GM18502 (cell line): ENCODE measurements around the gene CCDC197.

Experiments used
- ATAC-seq: cut with Tn5 transposase; IDR thresholded peaks from one replicate; pipeline ENCODE4 v1.9.1; 2021; ENCODE audit warnings: mild to moderate bottlenecking; ENCODE audit not compliant: unreplicated experiment, poor library complexity

Gene CCDC197

DNA sequence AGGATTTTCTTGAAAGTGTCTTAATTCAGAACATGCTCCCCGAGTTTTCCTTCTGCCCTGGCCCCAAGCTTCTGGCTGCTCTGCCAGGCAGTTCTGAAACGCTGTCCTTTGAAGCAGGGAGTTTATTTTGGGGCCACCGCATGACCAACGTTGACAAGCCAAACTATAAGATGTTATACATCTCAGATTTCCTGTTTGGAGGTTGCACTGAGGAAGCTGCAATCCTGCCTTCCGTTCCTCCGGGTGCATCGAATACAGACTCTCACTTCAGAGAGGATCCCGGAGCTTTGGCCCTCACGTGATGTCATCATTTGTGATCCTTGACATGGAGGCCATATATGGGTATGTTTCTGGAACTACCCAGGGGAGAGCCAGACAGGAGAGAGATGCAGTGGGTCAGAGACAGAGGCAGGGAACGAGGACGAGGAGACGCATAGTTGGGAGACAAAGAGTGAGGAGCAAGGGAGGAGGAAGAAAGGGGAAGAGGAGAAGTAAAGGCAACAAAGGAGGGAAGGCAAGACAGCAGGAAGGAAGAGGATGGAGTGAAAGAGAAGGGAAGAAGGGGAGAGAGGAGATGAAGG is 20.5 kb upstream of the CCDC197 start, which contains the start of gene ASB2:
TSS of gene ASB2 (minus strand) at position 94 of the 581 bp plus-strand sequence. CDS start 12,031 bp downstream, outside the sequence.
- peak; percentile 16 for ATAC-seq

DNA sequence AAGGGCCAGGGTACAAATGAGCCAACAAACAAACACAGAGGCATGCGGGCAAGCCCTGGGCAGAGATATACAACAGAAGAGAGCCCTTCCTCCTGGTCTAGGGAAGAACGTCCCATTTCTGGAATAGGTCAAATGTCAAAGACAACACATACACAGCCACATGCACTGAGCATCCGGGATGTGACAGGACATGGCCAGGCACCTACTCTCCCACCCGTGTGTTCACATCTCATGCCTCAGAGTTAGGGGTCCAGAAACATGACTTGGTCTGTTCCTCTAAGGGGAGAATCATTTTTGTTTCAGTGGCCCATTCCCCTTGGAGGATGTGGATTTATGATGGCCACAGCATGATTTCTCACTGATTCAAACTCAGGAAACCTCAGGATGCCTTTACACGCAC is 19.9 kb upstream of the CCDC197 start:
- no peak for ATAC-seq

DNA sequence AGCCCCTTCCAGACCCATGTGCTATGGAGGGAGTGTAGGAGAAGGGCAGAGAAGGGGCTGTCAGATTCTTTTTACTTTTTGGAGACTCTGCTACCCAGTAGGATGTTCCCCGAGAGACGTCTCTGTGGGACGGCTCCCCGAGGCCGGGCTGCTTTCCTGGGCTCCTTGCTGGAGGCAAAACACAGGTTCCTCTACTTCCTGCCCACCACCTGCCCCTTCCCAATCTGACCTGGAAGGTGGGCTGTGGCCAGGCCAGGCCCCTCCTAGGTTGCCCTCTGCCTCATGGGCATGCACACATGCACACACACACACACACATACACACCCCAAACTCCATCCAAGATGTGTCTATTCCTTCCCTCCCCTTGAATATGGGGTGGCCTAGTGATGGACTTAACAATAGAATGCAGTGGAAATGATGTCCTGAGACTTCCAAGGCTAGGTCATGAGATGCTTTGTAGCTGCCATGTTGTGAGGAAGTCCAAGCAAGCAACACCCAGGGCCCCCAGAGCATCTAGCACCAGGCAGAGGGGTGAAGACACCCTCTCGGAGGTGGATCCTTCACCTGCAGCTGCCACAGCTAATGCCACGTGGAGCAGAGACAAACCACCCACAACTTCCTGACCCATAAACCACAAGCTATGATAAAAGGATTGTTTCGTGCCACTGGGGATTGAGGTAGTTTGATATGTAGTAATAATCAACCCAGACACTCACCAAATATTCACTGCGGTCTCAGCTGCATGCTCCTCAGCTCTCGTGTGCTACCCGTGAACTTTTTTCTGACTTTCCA is 19.1 kb upstream of the CCDC197 start:
- peak; percentile 45 for ATAC-seq

DNA sequence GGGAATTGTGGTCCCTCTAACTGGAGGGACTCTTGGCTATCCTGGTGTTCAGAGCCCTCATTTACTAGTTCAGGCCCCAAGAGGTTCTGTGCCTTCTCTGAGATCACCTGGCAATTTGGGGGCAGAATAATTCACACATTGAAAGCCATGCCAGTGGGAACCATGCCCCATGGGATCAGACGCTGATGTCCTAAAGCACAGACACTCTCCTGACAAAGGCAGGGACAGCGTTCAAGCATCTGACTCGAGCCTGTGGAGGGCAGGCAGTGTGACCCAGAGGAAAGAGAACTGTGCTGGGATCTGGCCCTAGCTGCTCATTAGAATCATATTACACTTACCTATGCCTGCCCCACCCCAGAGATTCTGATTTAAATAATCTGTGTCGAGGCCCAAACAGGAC is 18.4 kb upstream of the CCDC197 start:
- no peak for ATAC-seq

DNA sequence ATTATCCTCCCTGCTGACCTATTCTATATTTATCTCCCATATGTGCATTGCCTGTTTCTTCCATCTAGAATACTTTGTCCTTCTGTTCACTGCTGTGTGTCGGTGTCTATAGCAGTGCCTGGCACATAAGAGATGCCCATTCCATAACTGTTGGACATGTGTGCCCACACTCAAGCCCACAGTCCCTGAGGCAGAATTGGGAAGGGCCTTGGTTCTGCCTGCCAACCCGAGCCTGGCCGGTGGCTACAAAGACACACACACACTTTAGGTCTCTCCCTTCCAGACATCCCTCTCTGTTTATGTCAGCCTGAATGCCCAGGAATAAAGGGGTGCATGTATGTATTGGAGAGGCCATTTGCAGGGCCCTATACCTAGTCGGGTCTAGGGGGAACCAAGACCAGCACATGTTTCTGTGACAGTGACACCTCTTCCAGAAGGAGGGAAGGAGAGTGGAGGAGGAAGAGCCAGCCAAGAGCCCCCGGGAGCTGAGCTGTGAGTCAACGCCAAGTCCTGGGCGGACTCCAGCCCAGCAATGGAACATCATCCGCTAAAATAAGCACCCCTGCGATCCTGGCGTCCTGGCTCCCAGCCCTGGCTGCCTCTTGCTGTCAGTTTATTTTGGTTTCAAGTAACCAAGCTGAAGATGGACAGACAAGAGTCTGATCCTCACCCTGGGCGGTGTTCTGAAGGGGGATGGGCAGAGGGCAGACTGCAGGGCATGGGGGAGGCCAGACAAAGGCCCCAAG is 16.5 kb upstream of the CCDC197 start:
- ATAC-seq, result no peak

DNA sequence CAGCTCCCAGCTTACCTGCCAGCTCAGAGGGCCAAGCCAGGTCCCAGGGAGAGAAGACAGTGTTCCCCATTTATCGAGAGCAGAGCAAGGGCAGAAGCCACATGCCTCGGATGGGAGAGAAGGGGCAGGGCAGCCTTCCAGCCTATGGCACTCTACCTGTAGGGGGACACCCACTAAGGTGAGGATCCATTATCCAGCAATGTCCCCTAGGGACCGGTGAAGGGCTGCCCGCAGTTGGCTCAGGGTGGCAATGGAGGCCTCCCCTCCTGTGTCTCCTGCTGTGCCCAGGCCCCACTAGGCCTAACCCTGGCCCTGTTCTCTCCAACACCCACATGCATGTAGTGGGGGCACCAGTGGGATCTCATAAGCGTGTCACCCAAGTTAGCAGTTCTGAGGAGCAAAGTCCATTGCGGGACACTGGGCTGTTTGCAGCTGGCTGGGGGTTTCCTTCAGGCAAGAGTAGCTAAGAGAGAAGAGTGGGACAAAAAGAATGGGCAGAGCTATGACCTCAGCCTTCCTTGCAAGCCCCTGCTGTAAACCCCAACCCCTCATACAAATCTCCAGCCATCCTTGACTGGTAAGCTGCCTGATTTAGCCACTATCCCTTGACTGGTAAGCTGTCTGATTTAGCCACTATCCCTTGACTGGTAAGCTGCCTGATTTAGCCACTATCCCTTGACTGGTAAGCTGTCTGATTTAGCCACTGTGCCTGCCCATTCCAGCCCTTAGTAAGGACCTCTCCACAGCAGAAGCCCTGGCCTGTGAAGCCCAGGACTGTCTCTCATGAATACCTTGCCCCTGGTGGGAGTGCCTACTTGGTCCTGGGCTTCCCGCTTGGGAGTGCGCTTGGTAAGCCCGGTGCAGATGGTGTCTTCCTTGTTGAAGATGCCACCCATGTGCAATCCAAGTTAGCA is 15.5 kb upstream of the CCDC197 start:
- ATAC-seq, result no peak

DNA sequence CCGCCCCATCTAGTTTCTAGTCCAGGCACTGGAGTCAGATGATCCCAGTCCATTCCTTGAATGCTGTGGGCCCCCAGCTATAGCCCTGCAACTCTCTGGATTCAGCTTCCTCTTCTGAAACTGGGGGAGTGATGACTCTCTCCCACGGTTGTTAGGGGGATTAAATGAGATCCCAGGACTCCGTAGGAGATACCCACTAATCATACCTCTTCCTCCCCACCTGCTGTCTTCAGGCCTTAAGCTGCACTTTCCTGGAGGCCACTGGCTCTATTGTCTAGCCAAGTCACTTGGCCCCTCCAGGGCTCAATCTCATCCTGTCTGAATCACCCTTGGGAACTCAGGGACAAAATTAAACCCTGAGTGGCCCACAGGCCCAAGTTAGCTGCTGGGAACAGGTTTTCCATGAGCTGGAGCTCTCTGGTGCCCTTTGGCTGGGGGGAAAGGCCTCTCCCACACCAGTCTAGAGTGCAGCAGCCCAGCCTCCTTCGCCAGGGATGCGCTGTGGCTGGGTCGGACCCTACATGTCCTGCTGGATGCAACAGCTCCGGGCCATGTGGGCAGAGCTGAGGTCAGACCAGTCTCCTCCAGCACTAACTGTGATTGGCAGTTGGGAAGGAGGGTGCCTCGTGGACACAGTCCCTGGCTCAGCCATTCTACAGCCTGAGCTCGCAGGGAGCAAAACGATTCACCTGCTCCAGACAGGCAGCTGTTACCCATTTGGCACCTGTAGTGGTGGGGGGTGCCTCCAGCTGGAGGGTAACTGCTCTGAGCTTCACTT is 14.7 kb upstream of the CCDC197 start:
- no peak for ATAC-seq

DNA sequence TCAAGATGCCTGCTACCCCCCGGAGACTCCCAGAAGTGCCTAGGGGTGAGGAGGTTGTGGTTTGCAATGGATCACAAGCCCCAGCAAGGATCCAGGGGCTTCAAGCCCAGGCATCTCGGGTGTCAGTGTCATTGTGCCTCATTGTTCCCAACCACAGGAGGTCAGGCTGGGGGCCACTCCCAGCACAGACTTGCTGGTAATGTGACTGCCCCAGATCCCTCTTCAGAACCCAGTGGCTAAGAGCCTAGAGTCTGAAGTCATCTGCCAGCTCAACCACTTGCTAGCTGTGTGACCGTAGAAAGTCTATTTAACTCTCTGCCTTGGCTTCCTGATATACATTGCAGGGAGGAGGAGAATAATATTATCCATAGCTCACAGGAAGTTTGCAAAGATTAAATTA is 13.0 kb upstream of the CCDC197 start:
- ATAC-seq, result no peak

DNA sequence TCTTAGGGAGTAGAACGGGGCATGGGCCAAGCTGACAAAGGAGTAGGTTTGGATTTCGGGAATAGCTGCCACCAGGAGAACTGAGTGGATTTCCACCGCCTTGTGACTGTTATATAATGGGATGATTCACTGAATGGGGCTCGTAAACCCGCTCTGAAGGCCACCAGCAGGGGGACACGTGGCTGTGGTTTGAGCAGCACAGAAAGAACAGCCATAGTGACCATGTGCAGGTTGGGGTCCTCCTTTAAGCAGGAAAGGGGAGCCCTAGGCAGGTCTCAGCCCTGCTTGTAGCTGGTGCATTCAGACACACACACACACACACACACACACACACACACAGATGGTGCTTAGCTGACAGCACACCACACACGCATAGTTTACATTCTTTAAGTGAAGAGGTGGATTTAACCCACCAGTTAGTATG is 12.1 kb upstream of the CCDC197 start:
- ATAC-seq, result no peak

DNA sequence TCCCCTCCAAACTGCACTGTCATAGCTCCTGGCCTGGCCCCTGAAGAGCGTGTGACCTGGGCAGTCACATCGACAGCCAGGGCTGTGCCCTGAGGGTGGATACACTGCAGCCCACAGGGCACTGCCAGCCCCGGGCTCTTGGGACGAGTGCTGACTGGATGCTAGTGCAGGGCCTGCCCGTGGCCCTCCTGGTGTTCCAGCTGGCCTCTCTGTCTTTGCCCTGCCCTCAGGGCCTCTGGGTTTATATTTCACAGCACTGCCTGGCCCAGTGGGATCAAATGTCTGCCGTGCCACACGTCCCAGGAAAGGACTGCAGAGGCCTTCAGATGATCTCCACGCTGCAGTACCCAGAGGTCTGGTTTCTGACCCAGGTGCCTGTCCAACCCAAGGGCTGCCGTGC is 10.1 kb upstream of the CCDC197 start:
- no peak for ATAC-seq

DNA sequence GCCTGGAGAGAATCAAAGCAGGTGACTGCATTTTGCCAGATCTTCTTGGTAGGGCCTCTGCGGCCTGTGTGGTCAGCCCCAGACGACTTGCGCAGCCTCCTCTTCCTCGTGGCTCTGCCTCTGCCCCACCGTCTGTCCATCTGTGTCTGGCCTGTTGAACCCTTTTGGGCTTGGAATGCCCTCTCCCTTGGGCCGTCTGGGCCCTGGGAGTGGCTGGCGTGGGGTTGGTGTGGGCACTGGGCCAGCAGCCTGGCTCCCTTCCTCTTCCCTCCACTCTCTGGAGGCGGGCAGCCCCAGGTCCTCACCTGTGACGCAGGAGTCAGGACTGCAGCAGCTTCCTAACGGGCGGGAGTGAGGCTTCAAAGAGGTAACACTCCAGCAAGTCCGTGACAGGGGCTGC is 9.7 kb upstream of the CCDC197 start:
- ATAC-seq, result no peak

DNA sequence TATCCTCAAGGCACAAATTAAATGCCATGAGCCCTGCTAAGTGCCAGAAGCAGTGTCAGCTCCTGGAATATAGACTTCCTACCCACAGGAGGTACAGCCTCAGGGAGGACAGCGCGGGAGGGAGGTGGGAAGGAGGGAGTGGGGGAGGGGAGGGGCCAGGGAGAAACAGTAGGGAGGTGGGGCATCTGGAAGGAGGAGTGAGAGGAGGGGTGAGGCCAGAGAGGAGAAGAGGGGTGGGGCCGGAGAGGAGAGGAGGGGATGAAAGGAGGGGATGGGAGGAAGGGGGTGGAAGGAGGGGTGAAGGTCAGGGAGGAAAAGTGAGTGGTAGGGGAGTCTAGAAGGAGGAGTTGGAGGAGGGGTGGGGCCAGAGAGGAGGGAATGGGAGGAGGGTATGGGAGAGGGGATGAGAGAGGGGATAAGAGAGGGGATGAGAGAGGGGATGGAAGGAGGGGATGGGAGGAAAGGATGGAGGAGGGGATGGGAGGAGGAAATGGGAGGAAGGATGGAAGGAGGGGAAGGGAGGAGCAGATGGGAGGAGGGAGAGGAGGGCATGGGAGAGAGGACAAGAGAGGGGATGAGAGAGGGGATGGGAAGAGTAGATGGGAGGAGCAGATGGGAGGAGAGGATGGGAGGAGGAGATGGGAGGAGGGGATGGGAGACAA is 9.2 kb upstream of the CCDC197 start:
- ATAC-seq, result no peak

DNA sequence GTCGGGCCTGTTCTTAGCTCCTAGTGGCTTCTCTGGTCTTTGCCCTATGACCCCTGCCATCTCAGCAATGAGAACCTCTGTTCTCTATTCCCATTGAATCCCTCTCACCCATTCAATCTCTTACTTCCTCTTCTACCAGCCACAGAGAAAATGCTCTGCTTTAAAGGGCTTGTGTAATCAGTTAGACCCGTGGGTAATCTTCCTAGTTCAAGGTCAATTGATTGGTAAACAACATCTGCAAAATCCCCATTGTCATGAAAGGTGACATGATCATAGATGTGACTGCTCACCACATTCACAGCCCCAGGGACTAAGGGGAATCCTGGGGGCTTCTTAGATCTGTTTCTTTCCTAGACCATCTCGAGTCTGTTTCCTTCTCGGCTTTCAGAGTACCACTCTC is 7.2 kb upstream of the CCDC197 start:
- ATAC-seq, result peak; percentile 57

DNA sequence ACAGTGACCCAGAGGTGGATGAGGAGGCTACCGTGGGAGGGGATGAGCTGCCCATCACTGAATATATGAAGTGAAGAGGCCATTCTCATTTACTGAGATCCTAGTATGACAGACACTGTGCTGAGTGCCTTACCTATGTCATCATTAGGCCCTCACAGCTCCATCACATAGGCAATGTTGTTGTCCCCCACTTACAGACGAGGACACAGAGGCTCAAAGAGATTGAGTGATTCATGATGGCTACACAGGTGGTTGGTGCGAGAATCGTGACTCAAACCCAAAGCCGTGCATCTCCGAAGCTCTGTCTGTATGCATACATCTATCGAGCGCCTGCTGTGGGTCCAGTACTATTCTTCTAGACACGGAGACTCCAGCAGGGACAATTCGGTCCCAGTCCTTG is 5.9 kb upstream of the CCDC197 start:
- ATAC-seq, result no peak

DNA sequence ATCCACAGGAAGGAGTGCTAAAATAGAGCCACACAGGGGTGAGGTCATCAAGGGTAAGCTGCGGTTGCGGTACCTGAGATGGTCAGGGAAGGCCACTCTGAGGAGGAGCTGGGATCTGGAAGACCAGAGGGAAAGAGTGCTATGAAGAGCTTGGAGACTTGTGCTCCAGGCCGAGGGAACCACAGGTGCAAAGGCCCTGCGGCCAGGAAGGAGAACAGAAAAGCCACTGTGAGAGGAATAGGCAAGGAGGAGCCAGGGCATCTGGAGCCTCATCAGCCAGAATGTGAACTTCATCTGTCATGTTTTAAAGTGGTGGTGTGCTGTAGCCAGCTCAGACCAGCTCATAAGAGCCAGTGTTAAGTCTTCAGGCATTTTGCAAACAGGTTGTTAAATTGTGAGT is 5.5 kb upstream of the CCDC197 start:
- ATAC-seq, result no peak

DNA sequence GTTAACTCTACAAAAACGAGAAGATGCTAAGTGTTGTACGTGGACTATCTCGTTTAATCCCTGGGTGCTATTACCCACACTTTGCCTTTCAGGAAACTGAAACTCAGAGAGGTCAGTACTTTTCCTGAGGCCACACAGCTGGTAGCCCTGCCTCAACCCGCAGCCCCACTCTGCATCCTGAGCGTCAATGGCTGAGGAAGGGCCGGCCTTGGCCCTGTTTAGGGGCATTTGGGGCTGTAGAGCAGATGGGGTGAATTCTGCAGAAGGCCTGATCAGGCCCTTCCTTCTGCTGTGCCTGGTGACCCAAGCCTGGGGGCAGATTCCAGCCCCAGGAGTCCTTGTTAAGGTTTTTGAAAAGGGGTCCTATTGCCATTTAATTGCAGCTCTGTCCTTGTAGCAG is 3.7 kb upstream of the CCDC197 start:
- ATAC-seq, result no peak

DNA sequence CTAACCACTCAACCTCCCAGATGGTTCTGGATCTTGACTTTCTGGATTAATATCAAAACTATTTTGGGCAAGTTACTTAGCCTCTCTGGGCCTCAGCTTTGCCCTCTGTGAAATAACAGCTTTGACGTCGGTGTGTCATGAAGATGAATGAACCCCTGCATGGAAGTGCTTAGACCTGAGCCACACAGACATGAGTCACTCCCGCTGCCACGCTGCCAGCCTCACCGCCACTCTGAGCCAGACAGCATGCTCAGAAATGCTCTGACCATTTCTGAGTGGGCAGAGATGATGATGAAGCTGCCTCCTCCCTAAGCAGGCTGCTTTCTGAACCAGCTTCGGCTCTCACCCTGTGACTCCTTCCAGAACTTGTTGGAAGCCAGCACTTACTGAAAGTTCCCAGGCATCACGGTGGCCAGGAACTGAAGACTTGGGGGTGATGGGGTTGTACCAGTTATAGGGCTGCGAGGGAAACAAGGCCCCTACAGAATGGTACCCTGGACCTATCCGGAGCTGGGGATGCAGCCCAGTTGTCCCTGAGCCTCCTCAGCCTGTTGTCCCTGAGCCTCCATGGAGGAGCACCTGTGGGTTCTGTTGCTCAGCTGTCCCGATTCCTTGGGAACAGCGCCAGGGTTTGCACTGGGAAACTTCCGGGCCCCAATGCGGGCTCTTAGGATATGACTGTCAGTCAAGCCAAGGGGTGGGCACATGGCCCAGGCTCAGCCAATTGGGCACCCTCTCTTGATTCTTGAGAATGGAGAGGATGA is 2.0 kb upstream of the CCDC197 start:
- ATAC-seq, result no peak

DNA sequence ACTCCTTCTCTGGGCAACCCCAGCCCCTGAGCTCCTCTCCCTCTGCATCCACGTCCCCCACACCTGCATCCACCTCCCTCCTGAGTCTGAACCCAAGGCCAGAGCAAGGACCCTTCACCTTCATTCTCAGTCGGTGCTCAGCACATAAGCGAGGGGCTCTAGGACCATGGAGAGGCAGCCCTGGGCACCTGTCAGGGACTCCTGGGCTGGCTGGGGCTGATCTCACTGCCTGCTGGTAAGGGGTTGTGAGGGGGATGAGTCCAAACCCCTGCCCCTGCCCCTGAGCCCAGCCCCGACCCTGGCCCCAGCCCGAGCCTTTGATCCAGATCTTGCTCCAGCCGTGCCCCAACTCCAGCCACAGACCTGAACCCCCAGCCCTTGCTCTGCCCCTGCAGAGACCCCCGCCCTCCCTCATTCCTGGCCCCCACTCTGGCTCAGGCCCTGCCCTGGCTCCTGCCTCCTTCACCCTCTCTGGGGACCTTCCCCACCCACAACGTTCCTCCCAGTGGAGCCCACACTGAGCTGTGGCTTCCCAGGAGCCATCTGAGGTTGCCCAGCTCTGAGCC is 888 bp upstream of the CCDC197 start:
- ATAC-seq, result no peak
